DLD1 (cell line): Measurements from ENCODE around the gene CTNNB1.

ENCODE experiments used
- in situ Hi-C: cut with HindIII; loops from 2 replicates; pipeline ENCODE4 v1.10.0; 2017; ENCODE audit warnings: low sequenced_read_pairs

Gene CTNNB1

GRCh38 chr3:41198950-41199865 is at the start of gene CTNNB1:
Gene CTNNB1 (plus strand): TSS chr3:41199505. CDS start chr3:41224069, 24,564 bp downstream.
- in situ Hi-C loops: no loop called here

- in situ Hi-C loops: no loop called here
These were observed 43.5 kb upstream of the CTNNB1 start for GRCh38 chr3:41155834-41156233.

- in situ Hi-C loops: no loop called here
These were observed 40.4 kb upstream of the CTNNB1 start for GRCh38 chr3:41158947-41159346.

- in situ Hi-C loops: no loop called here
These were observed 39.6 kb upstream of the CTNNB1 start for GRCh38 chr3:41159588-41160189.

GRCh38 chr3:41162541-41162940 is 36.8 kb upstream of the CTNNB1 start:
- in situ Hi-C loops: no loop called here

- in situ Hi-C loops: no loop called here
These were observed 36.3 kb upstream of the CTNNB1 start for GRCh38 chr3:41163006-41163405.

GRCh38 chr3:41163421-41163820 is 35.9 kb upstream of the CTNNB1 start:
- in situ Hi-C loops: no loop called here

GRCh38 chr3:41164777-41165176 is 34.5 kb upstream of the CTNNB1 start:
- in situ Hi-C loops: no loop called here

- in situ Hi-C loops: no loop called here
These were observed 31.4 kb upstream of the CTNNB1 start for GRCh38 chr3:41167722-41168497.

- in situ Hi-C loops: no loop called here
These were observed 30.3 kb upstream of the CTNNB1 start for GRCh38 chr3:41169023-41169422.

- in situ Hi-C loops: no loop called here
These were observed 25.1 kb upstream of the CTNNB1 start for GRCh38 chr3:41173926-41174885.

- in situ Hi-C loops: no loop called here
These were observed 23.9 kb upstream of the CTNNB1 start for GRCh38 chr3:41175365-41175764.

- in situ Hi-C loops: no loop called here
These were observed 22.7 kb upstream of the CTNNB1 start for GRCh38 chr3:41176596-41176995.

GRCh38 chr3:41178576-41178975 is 20.7 kb upstream of the CTNNB1 start:
- in situ Hi-C loops: no loop called here

- in situ Hi-C loops: no loop called here
These were observed 18.9 kb upstream of the CTNNB1 start for GRCh38 chr3:41180396-41180795.

GRCh38 chr3:41182504-41183059 is 16.7 kb upstream of the CTNNB1 start:
- in situ Hi-C loops: no loop called here

GRCh38 chr3:41184394-41184793 is 14.9 kb upstream of the CTNNB1 start:
- in situ Hi-C loops: no loop called here

GRCh38 chr3:41186297-41186696 is 13.0 kb upstream of the CTNNB1 start:
- in situ Hi-C loops: no loop called here

- in situ Hi-C loops: no loop called here
These were observed 11.0 kb upstream of the CTNNB1 start for GRCh38 chr3:41188306-41188705.
